SU-DHL-6 (cell line): ENCODE data around the gene DEPDC1B.

Experiments used
- EZH2phosphoT487 ChIP-seq: fragments of 200-600 bp; sonication (generic), shearing (Covaris generic); conservative IDR thresholded peaks from 2 replicates; pipeline ENCODE4 v1.6.1; 2018; ENCODE audit warnings: mild to moderate bottlenecking, antibody characterized with exemption, low read length, moderate library complexity, mixed read lengths
- TF ChIP-seq, protein P1 (sequence below): fragments of 200-600 bp; sonication (generic); IDR thresholded peaks from one replicate; pipeline ENCODE4 v1.5.1; 2017; ENCODE audit warnings: antibody characterized with exemption, mild to moderate bottlenecking, low read length, moderate library complexity; ENCODE audit not compliant: insufficient read depth, poor library complexity, severe bottlenecking

DNA sequence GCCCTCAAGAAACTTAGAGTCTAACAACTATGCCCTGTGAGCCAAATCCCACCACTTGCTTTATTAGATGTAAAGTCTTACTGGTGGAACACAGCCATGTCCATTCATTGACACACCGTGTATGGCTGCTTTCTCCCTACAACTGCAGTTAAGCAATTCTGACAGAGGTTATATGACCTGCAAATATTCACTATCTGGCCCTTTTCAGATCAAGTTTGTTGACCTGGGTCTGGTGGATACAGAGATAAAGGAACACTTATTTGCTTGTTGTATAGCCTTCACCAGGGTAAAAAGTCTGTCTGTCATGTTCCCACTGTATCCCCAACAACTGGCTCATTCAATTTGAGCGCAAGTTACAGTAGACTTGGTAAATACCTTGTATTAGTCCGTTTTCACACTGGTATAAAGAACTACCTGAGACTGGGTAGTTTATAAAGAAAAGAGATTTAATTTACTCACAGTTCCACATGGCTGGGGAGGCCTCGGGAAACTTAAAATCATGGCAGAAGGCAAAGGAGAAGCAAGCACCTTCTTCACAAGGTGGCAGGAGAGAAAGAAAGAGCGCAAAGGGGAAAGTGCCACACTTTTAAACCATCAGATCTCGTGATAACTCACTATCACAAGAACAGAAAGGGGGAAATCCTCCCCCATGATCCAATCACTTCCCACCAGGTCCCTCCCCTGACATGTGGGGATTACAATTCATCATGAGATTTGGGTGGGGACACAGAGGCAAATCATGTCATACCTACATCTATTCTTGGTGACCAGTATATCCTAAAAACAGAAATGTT is 27.9 kb downstream of the DEPDC1B start:
- TF ChIP-seq, protein P1, sequence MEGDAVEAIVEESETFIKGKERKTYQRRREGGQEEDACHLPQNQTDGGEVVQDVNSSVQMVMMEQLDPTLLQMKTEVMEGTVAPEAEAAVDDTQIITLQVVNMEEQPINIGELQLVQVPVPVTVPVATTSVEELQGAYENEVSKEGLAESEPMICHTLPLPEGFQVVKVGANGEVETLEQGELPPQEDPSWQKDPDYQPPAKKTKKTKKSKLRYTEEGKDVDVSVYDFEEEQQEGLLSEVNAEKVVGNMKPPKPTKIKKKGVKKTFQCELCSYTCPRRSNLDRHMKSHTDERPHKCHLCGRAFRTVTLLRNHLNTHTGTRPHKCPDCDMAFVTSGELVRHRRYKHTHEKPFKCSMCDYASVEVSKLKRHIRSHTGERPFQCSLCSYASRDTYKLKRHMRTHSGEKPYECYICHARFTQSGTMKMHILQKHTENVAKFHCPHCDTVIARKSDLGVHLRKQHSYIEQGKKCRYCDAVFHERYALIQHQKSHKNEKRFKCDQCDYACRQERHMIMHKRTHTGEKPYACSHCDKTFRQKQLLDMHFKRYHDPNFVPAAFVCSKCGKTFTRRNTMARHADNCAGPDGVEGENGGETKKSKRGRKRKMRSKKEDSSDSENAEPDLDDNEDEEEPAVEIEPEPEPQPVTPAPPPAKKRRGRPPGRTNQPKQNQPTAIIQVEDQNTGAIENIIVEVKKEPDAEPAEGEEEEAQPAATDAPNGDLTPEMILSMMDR: no peak
- TF ChIP-seq EZH2phosphoT487: no peak
